ENCODE data around the gene OR7D2. TPM values are rescaled to one million over a fixed set of nuclear protein-coding genes. Genes with fewer than 3 reads are reported as not detected.
A peak's percentile ranks its signal among the peaks of the same experiment; 100 is the strongest.

The OR7D2 gene
- total RNA-seq, 1 experiment from 2014 or later, result not detected

DNA sequence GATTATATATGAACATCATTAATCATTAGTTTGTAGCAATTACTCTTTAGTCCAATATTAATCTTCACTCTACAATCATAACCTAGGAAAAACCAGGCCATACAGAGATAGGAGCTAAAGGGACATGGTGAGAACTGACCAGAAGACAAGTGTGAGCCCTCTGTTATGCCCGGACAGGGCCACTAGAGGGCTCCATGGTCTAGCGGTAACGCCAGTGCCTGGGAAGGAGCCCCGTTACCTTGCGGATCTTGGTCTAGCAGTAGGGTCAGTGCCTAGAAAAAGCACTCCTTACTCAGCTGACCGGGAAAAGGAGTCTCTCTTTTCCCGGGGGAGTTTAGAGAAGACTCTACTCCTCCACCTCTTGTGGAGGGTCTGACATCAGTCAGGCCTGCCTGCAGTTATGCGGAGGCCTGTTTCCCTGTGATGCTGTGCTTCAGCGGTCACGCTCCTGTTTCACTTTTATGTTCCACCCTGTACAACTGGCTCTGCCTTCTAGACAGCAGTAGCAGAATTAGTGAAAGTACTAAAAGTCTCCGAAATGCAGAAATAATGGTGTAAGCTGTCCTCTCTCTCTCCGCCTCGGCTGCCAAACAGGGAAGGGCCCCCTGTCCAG, 26.8 kb downstream of the OR7D2 start:
- no TSS peak for BruUV-seq (replicated peaks)
- Histone ChIP-seq H3K36me3 (ENCODE audit: control insufficient read depth, insufficient read depth, low read length) (no peaks in the 10 kb centered on the region), H3K27ac (ENCODE audit: low read length) (no peak overlapping the region), H3K9me3 (ENCODE audit: control insufficient read depth, insufficient read depth, low read depth, low read length) (no peaks in the 10 kb centered on the region), H3K4me1 (ENCODE audit: control insufficient read depth, insufficient read depth, low read length) (no peaks in the 10 kb centered on the region), H3K4me3 (ENCODE audit: low read depth in 2 of 2, low read length in 2 of 2) (peak overlapping the region; percentile 25 to 54; a peak in 3 of 4 replicates), H3K27me3 (ENCODE audit: control insufficient read depth, insufficient read depth, low read length) (no peaks in the 10 kb centered on the region)
- intact Hi-C loops (cut with micrococcal nuclease; ENCODE audit: unreplicated experiment), result no loop called here
- peak; percentile 90 for ATAC-seq
- in situ Hi-C loops (cut with HindIII; ENCODE audit: low pct_unique_long_range_greater_than_20kb, low sequenced_read_pairs), result no loop called here
- TF ChIP-seq SIN3A (IDR thresholded peaks at IDR 0.05; ENCODE audit: borderline replicate concordance, insufficient read depth, low read depth, low read length) (no peak), TCF7L2 (IDR thresholded peaks at IDR 0.05; ENCODE audit: low read depth, low read length) (no peak)
- TF ChIP-seq, protein P1, sequence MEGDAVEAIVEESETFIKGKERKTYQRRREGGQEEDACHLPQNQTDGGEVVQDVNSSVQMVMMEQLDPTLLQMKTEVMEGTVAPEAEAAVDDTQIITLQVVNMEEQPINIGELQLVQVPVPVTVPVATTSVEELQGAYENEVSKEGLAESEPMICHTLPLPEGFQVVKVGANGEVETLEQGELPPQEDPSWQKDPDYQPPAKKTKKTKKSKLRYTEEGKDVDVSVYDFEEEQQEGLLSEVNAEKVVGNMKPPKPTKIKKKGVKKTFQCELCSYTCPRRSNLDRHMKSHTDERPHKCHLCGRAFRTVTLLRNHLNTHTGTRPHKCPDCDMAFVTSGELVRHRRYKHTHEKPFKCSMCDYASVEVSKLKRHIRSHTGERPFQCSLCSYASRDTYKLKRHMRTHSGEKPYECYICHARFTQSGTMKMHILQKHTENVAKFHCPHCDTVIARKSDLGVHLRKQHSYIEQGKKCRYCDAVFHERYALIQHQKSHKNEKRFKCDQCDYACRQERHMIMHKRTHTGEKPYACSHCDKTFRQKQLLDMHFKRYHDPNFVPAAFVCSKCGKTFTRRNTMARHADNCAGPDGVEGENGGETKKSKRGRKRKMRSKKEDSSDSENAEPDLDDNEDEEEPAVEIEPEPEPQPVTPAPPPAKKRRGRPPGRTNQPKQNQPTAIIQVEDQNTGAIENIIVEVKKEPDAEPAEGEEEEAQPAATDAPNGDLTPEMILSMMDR (IDR thresholded peaks at IDR 0.05), result peak; percentile 88
- ChIA-PET CTCF (no interaction called here), POLR2A (no interaction called here)
- peak; percentile 38 for DNase-seq (ENCODE audit: low read depth, low spot score)

DNA sequence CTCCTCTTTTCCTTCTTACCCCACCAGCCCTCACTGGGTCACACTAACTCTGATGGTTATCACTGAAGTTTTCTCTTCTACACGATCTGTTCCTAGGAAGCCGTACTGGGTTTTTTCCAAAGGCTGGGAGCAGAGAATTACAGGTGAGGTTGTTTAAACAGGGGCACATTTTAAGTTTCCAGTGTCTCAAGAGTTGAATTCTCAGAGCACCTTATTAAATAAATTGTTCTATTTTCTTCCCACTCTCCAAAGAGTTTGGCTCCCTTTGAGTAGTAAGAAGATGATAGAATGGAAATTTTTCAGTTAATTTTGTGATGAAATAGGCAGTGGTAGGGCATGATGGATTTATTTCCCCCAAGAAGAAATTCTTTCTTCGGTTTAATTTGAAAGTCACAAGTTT, 40.7 kb downstream of the OR7D2 start, which contains the start of gene OR7D4:
OR7D4 (minus strand) TSS at position 101 of the 400 bp plus-strand sequence. CDS start 4,752 bp downstream, outside the sequence.
- in situ Hi-C loops (cut with HindIII; ENCODE audit: low pct_unique_long_range_greater_than_20kb, low sequenced_read_pairs), result no loop called here
- Histone ChIP-seq H3K27ac (ENCODE audit: low read length) (no peak within 1 kb of the TSS), H3K4me3 (ENCODE audit: low read depth in 2 of 2, low read length in 2 of 2) (no peak within 1 kb of the TSS), H3K27me3 (ENCODE audit: control insufficient read depth, insufficient read depth, low read length) (no peaks in the 10 kb centered on the region), H3K36me3 (ENCODE audit: control insufficient read depth, insufficient read depth, low read length) (no peaks in the 10 kb centered on the region), H3K9me3 (ENCODE audit: control insufficient read depth, insufficient read depth, low read depth, low read length) (no peaks in the 10 kb centered on the region), H3K4me1 (ENCODE audit: control insufficient read depth, insufficient read depth, low read length) (no peaks in the 10 kb centered on the region)
- no TSS peak for BruUV-seq (replicated peaks)
- DNase-seq (ENCODE audit: low read depth, low spot score) (no peak), ATAC-seq (no peak)
- POLR2A ChIA-PET, result no interaction called here
- TF ChIP-seq, protein P2, sequence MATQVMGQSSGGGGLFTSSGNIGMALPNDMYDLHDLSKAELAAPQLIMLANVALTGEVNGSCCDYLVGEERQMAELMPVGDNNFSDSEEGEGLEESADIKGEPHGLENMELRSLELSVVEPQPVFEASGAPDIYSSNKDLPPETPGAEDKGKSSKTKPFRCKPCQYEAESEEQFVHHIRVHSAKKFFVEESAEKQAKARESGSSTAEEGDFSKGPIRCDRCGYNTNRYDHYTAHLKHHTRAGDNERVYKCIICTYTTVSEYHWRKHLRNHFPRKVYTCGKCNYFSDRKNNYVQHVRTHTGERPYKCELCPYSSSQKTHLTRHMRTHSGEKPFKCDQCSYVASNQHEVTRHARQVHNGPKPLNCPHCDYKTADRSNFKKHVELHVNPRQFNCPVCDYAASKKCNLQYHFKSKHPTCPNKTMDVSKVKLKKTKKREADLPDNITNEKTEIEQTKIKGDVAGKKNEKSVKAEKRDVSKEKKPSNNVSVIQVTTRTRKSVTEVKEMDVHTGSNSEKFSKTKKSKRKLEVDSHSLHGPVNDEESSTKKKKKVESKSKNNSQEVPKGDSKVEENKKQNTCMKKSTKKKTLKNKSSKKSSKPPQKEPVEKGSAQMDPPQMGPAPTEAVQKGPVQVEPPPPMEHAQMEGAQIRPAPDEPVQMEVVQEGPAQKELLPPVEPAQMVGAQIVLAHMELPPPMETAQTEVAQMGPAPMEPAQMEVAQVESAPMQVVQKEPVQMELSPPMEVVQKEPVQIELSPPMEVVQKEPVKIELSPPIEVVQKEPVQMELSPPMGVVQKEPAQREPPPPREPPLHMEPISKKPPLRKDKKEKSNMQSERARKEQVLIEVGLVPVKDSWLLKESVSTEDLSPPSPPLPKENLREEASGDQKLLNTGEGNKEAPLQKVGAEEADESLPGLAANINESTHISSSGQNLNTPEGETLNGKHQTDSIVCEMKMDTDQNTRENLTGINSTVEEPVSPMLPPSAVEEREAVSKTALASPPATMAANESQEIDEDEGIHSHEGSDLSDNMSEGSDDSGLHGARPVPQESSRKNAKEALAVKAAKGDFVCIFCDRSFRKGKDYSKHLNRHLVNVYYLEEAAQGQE (IDR thresholded peaks at IDR 0.05; ENCODE audit: insufficient read depth in 1 of 2, low read depth in 2 of 2, low read length in 1 of 2), result no peak
- TF ChIP-seq SIN3A (IDR thresholded peaks at IDR 0.05; ENCODE audit: borderline replicate concordance, insufficient read depth, low read depth, low read length), result no peak
- no peak for TF ChIP-seq POLR2AphosphoS5 (IDR thresholded peaks at IDR 0.05; ENCODE audit: low read depth, low read length)
- no peak for TF ChIP-seq TCF7L2 (IDR thresholded peaks at IDR 0.05; ENCODE audit: low read depth, low read length)
- TF ChIP-seq, protein P1 (IDR thresholded peaks at IDR 0.05), result no peak
- CTCF ChIA-PET, result no interaction called here
- intact Hi-C loops (cut with micrococcal nuclease; ENCODE audit: unreplicated experiment), result no loop called here

Other genes with a start within 250 kb of the OR7D2 start
- 3.4 TPM for gene MUC16, start 168.6 kb upstream of the OR7D2 start, total RNA-seq (2021; ENCODE audit: unreplicated experiment)
- gene OR1M1, start 91.9 kb upstream of the OR7D2 start, total RNA-seq (2021; ENCODE audit: unreplicated experiment), result not detected
- not detected for gene OR7G2, start 71.5 kb upstream of the OR7D2 start, total RNA-seq (2021; ENCODE audit: unreplicated experiment)
- not detected for gene OR7G1, start 63.2 kb upstream of the OR7D2 start, total RNA-seq (2021; ENCODE audit: unreplicated experiment)
- not detected for gene OR7G3, start 52.0 kb upstream of the OR7D2 start, total RNA-seq (2021; ENCODE audit: unreplicated experiment)
- gene ZNF317, start 38.6 kb upstream of the OR7D2 start, total RNA-seq (2021; ENCODE audit: unreplicated experiment), result 39.3 TPM
- not detected for gene OR7D4, start 40.6 kb downstream of the OR7D2 start, total RNA-seq (2021; ENCODE audit: unreplicated experiment)
- not detected for gene OR7E24, start 72.0 kb downstream of the OR7D2 start, total RNA-seq (2021; ENCODE audit: unreplicated experiment)
- 7.3 TPM for gene ZNF699, start 130.9 kb downstream of the OR7D2 start, total RNA-seq (2021; ENCODE audit: unreplicated experiment)
- 8.1 TPM for gene ZNF559, start 145.2 kb downstream of the OR7D2 start, total RNA-seq (2021; ENCODE audit: unreplicated experiment)
- gene ZNF177, start 184.0 kb downstream of the OR7D2 start, total RNA-seq (2021; ENCODE audit: unreplicated experiment), result 4.6 TPM

Measured in Panc1 (cell line).